DMS153 (cell line): ENCODE measurements around the gene CLCA2.

ENCODE experiments used
- DNase-seq: peaks from one replicate; lab custom pipeline; 2025; lab: John Stamatoyannopoulos, UW

Gene CLCA2

DNA sequence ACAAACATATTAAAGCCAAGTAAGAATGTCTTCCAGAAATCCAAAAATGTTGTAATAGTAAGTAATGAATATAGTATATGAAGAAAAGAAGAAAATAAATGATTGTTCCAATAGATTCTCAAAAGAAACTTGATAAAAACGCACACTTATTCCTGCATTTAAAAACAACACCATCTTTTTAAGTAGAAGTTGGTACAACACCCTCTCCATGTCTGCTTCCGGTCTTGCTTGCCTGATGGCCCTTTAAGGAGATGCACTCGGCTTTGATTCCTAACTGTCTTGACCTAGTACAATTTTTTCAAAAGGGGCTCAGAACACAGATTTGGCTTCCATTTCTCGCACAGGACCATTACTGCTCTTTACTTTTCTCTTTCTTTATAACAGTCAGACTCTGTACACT is 53.7 kb downstream of the CLCA2 start:
- no peak for DNase-seq

DNA sequence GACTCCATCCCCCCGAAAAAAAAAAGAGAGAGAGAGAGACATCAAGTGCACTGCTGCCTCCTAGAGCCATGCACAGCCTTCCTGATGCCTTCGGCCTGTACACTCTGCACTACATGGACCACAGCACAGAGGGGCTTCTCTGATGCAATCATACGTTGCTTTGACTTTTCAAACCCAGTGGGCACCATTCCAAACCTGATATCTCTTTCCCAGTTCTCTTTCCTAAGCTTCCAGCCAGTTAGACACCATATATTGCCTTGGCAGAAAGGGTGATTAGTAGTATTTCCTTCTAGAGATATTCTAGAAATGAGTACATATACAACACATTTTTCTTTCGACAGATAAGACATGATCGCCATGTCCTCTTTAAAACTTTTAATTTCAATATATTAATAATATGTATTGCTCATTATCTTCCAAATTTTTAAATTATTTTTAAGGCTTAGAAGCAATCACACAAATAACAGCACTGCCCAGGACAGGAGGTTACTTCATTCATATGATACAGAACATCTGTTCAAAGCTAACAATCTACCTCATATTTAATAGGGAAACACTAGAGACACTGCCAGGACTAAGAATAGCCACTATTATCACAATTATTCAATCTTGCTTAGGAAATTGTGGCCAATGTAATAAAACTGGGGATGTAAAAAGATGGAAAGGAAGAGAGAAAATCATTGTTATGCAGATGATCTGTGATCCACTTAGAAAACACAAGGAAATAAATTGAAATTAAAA is 54.6 kb downstream of the CLCA2 start:
- DNase-seq = no peak

DNA sequence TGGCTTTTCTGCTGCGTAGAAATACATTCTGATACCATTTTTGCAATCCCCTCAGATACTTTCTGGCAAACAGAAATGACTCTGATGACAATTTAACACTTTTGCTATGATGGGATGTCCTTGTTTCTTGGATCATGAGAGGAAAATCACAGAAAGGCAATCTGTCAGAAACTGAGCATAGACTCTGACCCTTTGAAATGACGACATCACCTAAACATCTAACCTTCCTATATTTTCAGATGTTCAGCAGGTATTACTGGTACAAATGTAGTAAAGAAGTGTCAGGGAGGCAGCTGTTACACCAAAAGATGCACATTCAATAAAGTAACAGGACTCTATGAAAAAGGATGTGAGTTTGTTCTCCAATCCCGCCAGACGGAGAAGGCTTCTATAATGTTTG is 58.0 kb downstream of the CLCA2 start:
- no peak for DNase-seq

DNA sequence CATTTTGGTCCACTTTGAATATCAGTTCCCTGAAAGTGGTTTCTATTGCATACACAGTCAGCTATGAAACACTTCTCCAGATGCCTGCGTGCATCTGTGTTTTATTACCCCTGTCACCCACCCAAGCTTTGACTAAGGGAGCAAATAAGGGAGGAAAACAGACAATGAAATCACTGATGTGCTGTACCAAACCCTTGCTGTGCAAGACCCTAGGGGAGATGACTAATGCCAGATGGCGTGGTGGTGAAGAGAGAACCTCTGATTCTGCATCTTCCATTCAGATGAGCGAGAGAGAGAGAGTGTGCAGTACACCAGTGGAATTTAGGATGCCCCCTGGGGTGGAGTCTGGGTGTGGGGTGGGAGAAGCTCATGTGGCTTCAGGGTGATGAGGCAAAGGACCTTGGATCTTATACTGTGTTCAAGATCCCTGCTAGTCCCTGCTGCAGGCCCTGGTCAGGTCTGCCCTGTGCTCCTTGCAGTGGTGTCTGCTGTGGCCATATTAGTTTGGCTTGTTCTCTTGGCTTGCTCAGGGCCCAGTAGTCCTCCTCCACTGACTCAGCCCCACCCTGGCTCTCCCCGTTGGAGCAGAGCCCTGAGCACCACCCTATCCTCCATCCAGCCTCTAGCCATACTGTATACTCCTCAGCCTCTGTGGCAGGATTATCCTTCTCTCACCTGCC is 63.3 kb downstream of the CLCA2 start:
- no peak for DNase-seq

DNA sequence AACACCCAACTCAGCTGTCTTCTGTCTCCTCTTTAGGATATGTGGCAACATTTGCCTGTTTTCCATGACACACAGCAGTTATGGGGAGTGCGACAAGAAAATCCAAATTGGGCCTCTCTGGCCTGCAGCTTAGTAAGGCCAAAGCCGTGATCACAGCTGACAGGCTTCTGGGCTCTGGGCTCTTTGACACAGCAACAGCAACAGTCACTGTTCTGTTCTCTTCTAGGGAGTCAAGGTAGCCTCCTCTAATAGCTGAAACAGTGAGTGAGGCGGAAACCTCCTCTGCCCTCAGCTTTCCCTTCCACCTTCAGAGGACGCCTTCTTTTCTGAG is 63.8 kb downstream of the CLCA2 start:
- no peak for DNase-seq

DNA sequence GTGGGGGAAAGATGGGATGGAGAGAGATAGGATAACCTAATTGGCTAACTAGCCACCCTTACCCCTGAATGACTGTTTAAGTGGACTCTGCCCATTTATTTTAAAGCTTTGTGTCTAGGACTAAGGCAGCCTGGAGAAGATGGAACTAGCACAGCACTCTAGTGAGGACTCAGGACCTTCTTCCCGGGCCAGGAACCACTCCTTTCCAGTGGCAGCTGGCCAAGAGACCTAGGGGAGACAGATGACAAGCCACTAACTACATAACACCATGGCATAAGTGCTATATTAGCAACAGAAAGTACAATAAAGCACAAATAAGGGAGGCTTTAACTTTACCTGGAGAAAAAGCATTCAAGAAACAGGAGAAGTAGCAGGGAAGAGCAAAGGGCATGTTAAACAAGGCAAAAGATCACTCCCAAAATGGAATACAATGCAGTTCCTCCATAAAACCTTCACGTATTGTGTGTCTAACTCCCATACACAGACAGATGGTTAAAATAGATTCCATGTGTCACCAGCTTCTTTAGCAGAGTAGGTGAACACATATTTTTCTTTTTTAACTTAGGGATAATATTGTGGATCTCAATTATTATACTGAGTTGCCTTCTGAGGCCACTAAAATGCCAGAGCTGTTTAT is 65.4 kb downstream of the CLCA2 start:
- no peak for DNase-seq

DNA sequence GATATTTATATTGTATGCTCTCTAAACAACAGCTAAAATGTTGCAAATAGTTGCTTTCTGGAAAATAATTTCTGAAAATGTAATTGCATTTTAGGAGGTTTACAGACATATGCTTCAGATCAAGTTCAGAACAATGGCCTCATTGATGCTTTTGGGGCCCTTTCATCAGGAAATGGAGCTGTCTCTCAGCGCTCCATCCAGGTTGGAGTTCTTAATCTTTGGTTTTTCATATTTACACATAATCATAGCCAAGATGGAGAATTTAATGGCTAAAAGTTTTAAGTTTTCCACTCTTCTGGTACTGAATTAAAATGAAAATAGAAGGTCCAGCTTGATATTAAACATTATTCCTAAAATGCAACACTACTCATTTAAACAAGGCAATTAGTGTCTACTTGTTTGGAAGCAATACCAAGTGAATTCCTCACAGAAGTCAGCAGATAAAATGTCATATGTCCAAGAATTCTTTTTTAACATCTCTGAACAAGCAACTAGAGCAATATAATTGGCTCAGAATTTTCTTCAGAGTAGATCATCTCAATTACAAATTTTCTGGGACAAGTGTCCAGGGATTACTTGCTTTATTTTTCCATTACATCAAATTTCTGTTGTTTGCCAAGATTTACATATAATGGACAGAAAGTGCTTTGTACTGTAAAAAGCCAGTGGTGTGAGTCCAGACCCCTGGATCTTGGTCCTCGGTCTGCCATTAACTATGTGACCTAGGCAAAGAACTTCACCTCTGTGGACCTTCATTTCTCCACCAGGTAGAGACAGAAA is 67.4 kb downstream of the CLCA2 start:
- DNase-seq = no peak

DNA sequence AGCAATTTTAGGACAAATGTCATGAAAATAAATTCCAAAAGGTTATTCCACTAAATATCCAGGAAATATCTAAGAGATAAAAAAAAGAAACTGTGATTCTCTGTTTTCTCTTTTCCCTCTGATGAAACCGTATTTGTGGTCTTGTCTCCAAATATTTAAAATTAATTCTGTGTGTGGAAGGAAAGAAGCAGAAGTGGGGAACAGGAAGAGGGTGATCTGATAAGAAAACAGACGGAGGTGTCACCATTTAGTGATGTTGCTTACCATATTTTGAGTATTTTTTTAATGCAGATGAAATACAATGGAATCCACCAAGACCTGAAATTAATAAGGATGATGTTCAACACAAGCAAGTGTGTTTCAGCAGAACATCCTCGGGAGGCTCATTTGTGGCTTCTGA is 74.3 kb downstream of the CLCA2 start:
- DNase-seq = no peak

DNA sequence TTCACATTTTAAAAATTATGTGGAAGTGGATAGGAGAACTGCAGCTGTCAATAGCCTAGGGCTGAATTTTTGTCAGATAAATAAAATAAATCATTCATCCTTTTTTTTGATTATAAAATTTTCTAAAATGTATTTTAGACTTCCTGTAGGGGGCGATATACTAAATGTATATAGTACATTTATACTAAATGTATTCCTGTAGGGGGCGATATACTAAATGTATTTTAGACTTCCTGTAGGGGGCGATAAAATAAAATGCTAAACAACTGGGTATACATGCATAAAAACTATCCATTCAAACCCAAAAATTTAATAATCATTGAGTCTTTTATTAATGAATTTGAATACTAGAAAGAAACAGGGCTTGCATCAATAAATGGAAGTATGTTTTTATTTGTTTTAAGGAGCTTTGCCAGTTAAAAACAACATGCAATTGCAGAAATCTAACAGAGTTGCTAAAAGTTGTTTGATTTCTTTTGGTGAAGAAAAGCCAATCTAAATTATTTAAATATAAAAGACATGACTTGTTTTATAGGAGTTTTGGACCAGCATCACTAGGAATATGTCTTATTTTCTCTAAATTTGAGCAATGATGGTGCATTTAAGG is 76.1 kb downstream of the CLCA2 start:
- DNase-seq = no peak

DNA sequence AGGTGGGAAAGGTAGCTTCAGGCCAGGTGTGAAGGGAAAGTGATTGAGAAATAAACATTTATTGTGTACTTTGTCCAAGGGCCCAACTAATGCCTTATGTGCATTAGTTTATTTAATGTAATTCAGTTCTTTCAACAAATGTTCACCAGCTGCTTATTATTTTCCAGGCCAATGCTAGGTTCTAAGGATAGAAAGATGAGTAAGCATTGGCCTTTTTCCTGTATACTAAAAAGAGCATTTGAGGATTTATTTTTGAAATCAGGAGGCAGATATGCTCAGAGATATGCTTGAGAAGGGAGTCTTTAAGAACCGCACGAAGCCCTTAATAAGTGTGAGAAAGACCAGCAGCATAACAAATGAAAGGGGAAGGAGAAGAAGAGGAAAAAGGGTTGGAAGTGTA is 76.7 kb downstream of the CLCA2 start:
- no peak for DNase-seq

DNA sequence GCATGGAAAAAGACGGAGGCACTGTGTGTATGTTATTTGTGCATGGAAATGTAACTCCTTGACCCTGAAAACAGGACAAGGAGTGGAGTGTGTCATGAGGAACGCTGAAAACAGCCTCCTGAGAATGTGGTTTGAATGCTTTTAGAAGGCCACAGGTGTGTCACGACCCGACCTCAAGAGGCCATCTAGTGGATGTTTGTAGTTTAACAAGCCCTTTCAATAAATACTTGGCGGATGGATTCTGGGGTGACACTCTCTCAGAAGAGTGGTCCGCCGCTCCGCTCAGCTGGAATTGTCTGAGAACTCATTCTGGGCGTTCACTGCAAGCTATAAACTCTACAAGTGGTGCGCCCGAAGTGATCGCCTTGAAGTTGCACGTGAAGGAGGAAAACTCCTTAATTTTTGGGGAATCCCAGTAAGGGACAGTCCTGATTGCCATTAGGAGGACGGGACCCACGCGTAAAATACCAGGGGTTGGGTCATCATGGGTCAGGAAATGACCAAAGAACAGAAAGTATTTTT is 78.2 kb downstream of the CLCA2 start:
- DNase-seq = peak; percentile 35

DNA sequence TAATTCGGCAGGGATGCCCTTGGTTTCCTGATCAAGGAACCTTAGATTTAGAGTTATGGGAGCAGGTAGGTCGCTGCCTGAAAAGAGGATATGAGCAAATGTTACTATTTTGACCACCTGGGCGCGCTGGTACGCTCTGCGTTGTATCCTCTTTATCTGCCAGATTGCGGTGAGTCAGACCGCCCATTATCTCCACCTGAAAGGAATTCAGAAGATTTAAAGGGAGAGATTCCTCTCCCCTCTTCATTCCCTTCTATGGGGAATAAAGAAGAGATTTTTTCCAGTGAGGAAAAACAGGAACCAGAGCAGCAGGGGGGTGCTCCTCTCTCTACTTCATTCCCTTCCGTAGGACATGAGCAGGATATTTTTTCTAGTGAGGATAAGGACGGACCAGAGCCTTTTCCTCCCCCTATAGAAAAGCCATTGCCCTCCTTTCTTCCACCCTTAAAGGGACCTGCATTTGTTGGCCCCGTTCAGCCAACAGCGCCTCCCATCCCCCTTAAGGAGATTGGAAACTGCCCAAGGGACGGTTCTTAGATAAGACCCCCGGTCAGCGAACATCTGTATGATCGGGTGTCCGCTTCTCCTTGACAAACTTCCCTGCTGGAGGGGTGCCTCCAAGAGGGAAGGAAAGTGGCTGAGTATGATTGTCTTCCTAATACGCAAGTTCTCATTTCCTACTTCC is 78.9 kb downstream of the CLCA2 start:
- DNase-seq = peak; percentile 28

DNA sequence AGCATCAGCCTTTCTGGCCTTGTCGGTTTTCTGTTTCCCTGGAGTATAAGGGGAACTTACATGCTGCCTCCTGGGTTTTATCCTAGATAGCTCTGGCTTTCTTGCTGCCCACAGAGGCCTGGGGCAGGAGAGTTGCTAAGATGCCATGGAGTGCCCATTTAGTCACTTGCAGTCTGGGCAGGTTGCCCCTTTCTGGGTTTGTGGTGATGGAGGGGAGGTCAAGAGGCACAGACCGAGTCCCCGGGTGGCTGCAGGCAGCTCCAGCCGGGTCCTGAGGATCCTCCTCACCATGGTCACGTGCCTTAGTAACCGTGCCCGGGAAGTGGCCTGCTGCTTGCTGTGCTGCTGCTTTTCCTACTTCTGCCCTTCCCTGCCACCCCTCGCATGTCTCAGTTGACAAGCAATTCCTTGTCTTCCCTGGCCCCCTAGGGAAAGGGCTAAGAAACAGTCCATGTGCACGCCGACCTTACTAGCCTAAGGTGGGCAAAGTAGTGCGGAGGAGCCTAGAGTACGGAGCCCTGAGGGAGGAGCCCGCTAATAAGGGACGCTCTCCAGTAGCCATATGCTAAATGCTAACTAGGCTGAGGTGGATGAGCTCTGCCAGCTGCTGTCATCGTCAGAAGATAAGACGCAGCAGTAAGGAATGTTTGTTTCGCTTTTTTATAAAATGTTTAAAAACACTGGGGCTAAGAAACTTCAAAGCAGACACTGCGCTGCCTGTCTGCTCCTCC is 79.6 kb downstream of the CLCA2 start:
- DNase-seq = no peak

DNA sequence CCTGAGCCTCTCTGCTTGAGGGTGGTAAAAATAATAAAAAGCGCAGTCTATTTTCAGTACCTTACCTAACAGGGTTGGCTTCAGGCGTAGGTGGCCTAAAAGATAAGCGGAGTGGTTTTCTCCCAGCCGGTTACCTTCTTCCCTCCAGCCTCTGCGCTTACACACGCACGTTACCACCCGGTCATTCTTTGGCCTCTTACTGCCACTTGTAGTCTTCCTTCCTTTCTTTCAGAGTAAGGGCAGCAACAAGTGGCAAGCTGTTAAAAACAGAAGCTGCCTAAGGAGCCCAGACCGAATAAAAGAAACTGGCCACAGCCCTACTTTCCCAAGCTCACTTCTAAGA is 80.1 kb downstream of the CLCA2 start:
- DNase-seq = no peak

DNA sequence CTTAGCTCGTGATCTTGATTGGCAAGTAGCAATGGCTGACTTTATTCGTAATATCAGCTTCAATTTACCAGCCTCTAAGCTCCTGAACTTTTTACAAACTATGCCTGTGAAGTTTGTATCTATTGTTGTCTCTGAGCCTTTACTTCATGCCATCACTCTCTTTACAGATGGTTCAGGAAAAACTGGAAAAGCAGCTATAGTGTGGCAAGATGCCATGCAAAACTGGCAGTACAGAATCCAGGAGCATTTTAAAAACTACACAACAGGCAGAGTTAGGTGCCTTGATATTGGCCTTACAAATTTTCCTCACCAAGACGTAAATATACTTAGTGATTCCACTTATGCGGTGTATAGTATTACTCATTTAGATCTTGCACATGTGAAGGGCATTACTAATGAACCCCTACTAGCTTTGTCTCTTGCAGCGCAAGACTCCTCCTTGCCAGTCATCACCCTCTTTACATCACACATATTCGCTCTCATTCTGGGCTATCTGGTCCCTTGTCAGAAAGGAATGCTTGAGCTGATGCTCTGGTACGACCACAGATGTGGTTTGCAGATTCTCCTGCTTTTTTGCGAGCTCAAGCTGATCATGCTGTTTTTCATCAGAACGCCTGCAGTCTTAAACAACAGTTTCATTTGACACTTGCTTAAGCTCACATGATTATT is 81.1 kb downstream of the CLCA2 start:
- DNase-seq = no peak

DNA sequence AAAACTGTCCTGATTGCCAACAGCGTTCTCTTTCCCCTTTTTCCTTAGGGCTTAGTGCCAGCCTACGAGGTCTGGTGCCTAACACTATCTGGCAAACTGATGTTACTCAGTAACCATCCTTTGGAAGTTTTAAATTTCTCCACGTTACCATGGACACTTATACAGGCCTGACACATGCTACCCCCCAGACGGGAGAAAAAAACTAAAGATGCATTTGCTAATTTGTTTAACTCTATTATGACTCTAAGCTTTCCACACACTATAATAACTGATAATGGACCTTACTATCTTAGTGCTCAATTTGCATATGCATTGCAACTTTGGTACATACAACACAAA is 81.6 kb downstream of the CLCA2 start:
- no peak for DNase-seq
